ENCODE results near the gene FAM131C. TPM values are rescaled to one million over a fixed set of nuclear protein-coding genes. Genes with fewer than 3 reads are reported as not detected.

Gene FAM131C
- total RNA-seq, 1 experiment from 2014 or later: 0.41 TPM

GRCh38 chr1:16120940-16121410 lies 47.5 kb upstream of the FAM131C start:
- DNase-seq: no peak
- Mint-ChIP-seq H3K36me3 (ENCODE audit: insufficient read depth, unreplicated experiment) (peaks cover 36% of the 10 kb centered on the region), H3K4me1 (ENCODE audit: low read depth, unreplicated experiment) (no peaks in the 10 kb centered on the region), H3K4me3 (ENCODE audit: unreplicated experiment) (no peak overlapping the region), H3K27me3 (ENCODE audit: insufficient read depth, unreplicated experiment) (no peaks in the 10 kb centered on the region), H3K27ac (ENCODE audit: unreplicated experiment) (no peak overlapping the region), H3K9me3 (ENCODE audit: unreplicated experiment) (no peaks in the 10 kb centered on the region)
- H3K36me3 ChIP-seq (ENCODE audit: control insufficient read depth, insufficient read depth, low read length): no peaks in the 10 kb centered on the region; the same call in 1 of the 2 replicates
- no peak for TF ChIP-seq CTCF (IDR thresholded peaks at IDR 0.05; ENCODE audit: insufficient read depth in 1 of 2, low read depth in 1 of 2, low read length in 1 of 2, severe bottlenecking in 1 of 2, unreplicated experiment in 1 of 2)
- intact Hi-C loops (cut with micrococcal nuclease; ENCODE audit: unreplicated experiment): no loop called here
- no TSS peak for BruUV-seq (replicated peaks)
- H3K9me3 ChIP-seq: no peaks in the 10 kb centered on the region
- 0 out of 2 replicates have a peak, but pooled peaks cover 6% of the 10 kb centered on the region for H3K4me1 ChIP-seq
- CTCF ChIA-PET: no interaction called here
- POLR2A ChIA-PET: interaction anchor here (1.0 kb wide), 1 partner anchor 25 kb away, joined by 3 read pairs; no protein-coding TSS in a partner anchor
- no peak overlapping the region for H3K4me3 ChIP-seq (ENCODE audit: low read depth, low read length)
- H3K27me3 ChIP-seq (replicated peaks; ENCODE audit: control insufficient read depth, insufficient read depth, low read length): no peaks in the 10 kb centered on the region

DNA sequence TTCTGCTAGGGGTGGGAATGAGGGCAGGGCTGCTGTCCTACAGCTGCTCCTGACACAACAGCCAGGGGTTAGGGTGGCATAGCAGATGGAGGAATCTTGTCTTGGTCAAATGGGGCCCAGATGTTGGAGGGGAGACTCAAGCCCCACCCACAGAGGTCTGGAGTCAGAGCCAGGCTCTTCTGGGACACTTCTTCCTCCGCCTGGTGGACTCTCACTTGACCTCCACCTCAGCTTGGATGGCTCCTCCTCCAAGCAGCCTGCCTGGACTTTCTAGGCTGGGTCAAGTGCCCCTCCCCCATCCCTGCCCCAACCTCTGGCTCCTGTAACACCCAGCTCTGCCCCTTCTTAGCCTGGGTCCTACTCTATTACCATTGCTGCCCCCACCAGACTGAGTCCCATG lies 47.0 kb upstream of the FAM131C start:
- BruUV-seq (replicated peaks): no TSS peak

DNA sequence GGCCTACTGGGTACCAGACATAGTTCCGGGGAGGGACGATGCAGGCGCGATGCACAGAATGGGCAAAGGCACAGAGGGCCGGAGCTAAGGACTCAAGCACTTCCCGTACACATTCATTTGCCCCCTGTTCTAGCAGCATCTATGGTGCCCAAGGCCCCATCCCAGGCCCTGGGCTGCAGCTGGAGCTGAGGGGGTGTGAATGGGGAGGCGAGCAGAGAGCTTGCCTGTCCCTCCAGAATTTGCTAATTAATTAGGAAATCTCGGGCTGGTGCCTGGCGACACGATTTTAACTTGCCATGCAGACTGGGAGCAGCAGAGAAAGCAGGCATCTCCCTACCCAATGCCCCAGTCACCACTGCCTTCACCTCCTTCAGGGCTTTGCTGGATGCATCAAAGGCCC lies 46.5 kb upstream of the FAM131C start:
- intact Hi-C loops (cut with micrococcal nuclease; ENCODE audit: unreplicated experiment): no loop called here
- Mint-ChIP-seq H3K36me3 (ENCODE audit: insufficient read depth, unreplicated experiment) (peaks cover 29% of the 10 kb centered on the region), H3K4me1 (ENCODE audit: low read depth, unreplicated experiment) (no peaks in the 10 kb centered on the region), H3K27me3 (ENCODE audit: insufficient read depth, unreplicated experiment) (no peaks in the 10 kb centered on the region), H3K27ac (ENCODE audit: unreplicated experiment) (no peak overlapping the region), H3K4me3 (ENCODE audit: unreplicated experiment) (no peak overlapping the region), H3K9me3 (ENCODE audit: unreplicated experiment) (no peaks in the 10 kb centered on the region)
- Histone ChIP-seq H3K4me1 (0 out of 2 replicates have a peak, but pooled peaks cover 6% of the 10 kb centered on the region), H3K36me3 (ENCODE audit: control insufficient read depth, insufficient read depth, low read length) (no peaks in the 10 kb centered on the region), H3K27me3 (replicated peaks; ENCODE audit: control insufficient read depth, insufficient read depth, low read length) (no peaks in the 10 kb centered on the region), H3K4me3 (ENCODE audit: low read depth, low read length) (no peak overlapping the region), H3K9me3 (no peaks in the 10 kb centered on the region)
- no TSS peak for BruUV-seq (replicated peaks)
- DNase-seq: no peak
- TF ChIP-seq CTCF (IDR thresholded peaks at IDR 0.05; ENCODE audit: insufficient read depth in 1 of 2, low read depth in 1 of 2, low read length in 1 of 2, severe bottlenecking in 1 of 2, unreplicated experiment in 1 of 2): no peak
- ChIA-PET CTCF (no interaction called here), POLR2A (no interaction called here)

More for the DNA sequence above, 47.0 kb upstream of the FAM131C start:
- ChIA-PET CTCF (no interaction called here), POLR2A (interaction anchor here (1.0 kb wide), 1 partner anchor 26 kb away, joined by 3 read pairs; no protein-coding TSS in a partner anchor)
- no peak overlapping the region for H3K4me3 Mint-ChIP-seq (ENCODE audit: unreplicated experiment)
- H3K4me1 Mint-ChIP-seq (ENCODE audit: low read depth, unreplicated experiment): no peaks in the 10 kb centered on the region
- no peaks in the 10 kb centered on the region for H3K27me3 Mint-ChIP-seq (ENCODE audit: insufficient read depth, unreplicated experiment)
- H3K36me3 ChIP-seq (ENCODE audit: control insufficient read depth, insufficient read depth, low read length): no peaks in the 10 kb centered on the region; the same call in 1 of the 2 replicates
- no peaks in the 10 kb centered on the region for H3K9me3 Mint-ChIP-seq (ENCODE audit: unreplicated experiment)
- H3K27ac Mint-ChIP-seq (ENCODE audit: unreplicated experiment): no peak overlapping the region
- no peaks in the 10 kb centered on the region for H3K9me3 ChIP-seq
- no peaks in the 10 kb centered on the region for H3K27me3 ChIP-seq (replicated peaks; ENCODE audit: control insufficient read depth, insufficient read depth, low read length)
- no peak for DNase-seq
- H3K36me3 Mint-ChIP-seq (ENCODE audit: insufficient read depth, unreplicated experiment): peaks cover 30% of the 10 kb centered on the region
- intact Hi-C loops (cut with micrococcal nuclease; ENCODE audit: unreplicated experiment): no loop called here
- TF ChIP-seq CTCF (IDR thresholded peaks at IDR 0.05; ENCODE audit: insufficient read depth in 1 of 2, low read depth in 1 of 2, low read length in 1 of 2, severe bottlenecking in 1 of 2, unreplicated experiment in 1 of 2): no peak
- no peak overlapping the region for H3K4me3 ChIP-seq (ENCODE audit: low read depth, low read length)
- 0 out of 2 replicates have a peak, but pooled peaks cover 6% of the 10 kb centered on the region for H3K4me1 ChIP-seq

Data from Caco-2 (cell line).